ENCODE results near the gene PFDN2. TPM values are rescaled to one million over a fixed set of nuclear protein-coding genes. Genes with fewer than 3 reads are reported as not detected.
"Not testable (repeated sequence)": the region's sequence is repeated elsewhere in the genome, so short reads cannot be mapped to it uniquely, and the experiment has no call there.

Gene PFDN2
- total and polyA plus RNA-seq, 2 experiments from 2014 or later, result 47.6 to 93.2 TPM

DNA sequence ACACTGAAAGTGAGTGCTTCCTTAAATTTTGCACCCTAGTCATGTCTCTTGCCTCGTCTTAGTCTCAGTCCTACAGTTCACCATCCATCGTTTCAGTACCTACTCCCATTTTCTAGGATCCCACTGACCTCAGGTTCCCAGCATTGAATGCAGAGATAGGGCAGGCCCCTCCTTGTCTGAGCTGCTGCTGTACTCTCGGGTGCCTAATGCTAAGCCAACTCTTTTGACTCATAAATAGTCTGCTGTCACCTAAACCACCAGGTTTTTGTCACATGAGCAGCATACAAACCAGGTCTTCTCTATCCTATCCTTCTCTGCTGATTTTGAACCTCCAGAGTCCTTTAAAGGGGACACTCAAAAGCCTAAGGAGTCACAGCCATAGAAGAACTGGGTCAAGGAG is 51.1 kb downstream of the PFDN2 start:
- TF ChIP-seq EZH2phosphoT487 (IDR thresholded peaks at IDR 0.05; ENCODE audit: low read depth, severe bottlenecking, unreplicated experiment) (no peak), EZH2 (IDR thresholded peaks at IDR 0.05; ENCODE audit: borderline replicate concordance) (no peak), CTCF (IDR thresholded peaks at IDR 0.05; ENCODE audit: poor library complexity) (no peak)
- H3K79me2 ChIP-seq, result no peaks in the 10 kb centered on the region
- no peak overlapping the region for H2AFZ ChIP-seq
- H3K4me3 ChIP-seq, result no peak overlapping the region
- no peak overlapping the region for H3K4me2 ChIP-seq
- H3K27me3 ChIP-seq, result peaks cover 9% of the 10 kb centered on the region
- no peaks in the 10 kb centered on the region for H3K36me3 ChIP-seq (replicated peaks; ENCODE audit: insufficient read depth, low read depth)
- no peak overlapping the region for H3K27ac ChIP-seq
- no peak for DNase-seq (ENCODE audit: low spot score)
- H3K9me3 ChIP-seq (ENCODE audit: low read depth), result no peaks in the 10 kb centered on the region
- H3K9me2 ChIP-seq (replicated peaks; ENCODE audit: insufficient read depth), result no peaks in the 10 kb centered on the region
- no peaks in the 10 kb centered on the region for H4K20me1 ChIP-seq (ENCODE audit: insufficient read depth, poor library complexity, severe bottlenecking)
- no peaks in the 10 kb centered on the region for H3K4me1 ChIP-seq (ENCODE audit: insufficient read depth)
- 72% methylated on average over 3 of the region's 3 CpGs for WGBS (ENCODE audit: low lambda C conversion rate, missing lambda C conversion rate)

GRCh38 chr1:161065681-161066080 is 52.2 kb downstream of the PFDN2 start:
- not testable (repeated sequence) for DNase-seq (ENCODE audit: low spot score); H3K4me3 ChIP-seq; H3K4me2 ChIP-seq; H3K27ac ChIP-seq; H3K9me3 ChIP-seq (ENCODE audit: low read depth); H4K20me1 ChIP-seq (ENCODE audit: insufficient read depth, poor library complexity, severe bottlenecking); H3K4me1 ChIP-seq (ENCODE audit: insufficient read depth); H3K36me3 ChIP-seq (replicated peaks; ENCODE audit: insufficient read depth, low read depth); H3K27me3 ChIP-seq; H3K9me2 ChIP-seq (replicated peaks; ENCODE audit: insufficient read depth); H3K79me2 ChIP-seq; H2AFZ ChIP-seq
- 95% methylated on average over 7 of the region's 7 CpGs for WGBS (ENCODE audit: low lambda C conversion rate, missing lambda C conversion rate)

DNA sequence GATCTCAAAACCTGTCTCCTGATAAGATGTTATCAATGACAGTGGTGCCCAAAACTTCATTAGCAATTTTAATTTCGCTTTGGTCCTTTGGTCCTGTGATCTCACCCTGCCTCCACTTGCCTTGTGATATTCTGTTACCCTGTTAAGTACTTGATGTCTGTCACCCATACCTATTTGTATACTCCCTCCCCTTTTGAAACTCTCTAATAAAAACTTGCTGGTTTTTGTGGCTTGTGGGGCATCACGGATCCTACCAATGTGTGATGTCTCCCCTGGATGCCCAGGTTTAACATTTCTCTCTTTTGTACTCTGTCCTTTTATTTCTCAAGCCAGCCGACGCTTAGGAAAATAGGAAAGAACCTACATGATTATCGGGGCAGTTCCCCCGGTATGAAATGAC is 53.9 kb downstream of the PFDN2 start:
- H3K4me2 ChIP-seq; H3K36me3 ChIP-seq (replicated peaks; ENCODE audit: insufficient read depth, low read depth); H3K27me3 ChIP-seq; H3K9me2 ChIP-seq (replicated peaks; ENCODE audit: insufficient read depth); H3K4me3 ChIP-seq; DNase-seq (ENCODE audit: low spot score); H3K4me1 ChIP-seq (ENCODE audit: insufficient read depth); H3K27ac ChIP-seq; H4K20me1 ChIP-seq (ENCODE audit: insufficient read depth, poor library complexity, severe bottlenecking); H3K79me2 ChIP-seq; H3K9me3 ChIP-seq (ENCODE audit: low read depth); H2AFZ ChIP-seq: not testable (repeated sequence)
- WGBS (ENCODE audit: low lambda C conversion rate, missing lambda C conversion rate), result 52% methylated on average over 6 of the region's 6 CpGs

GRCh38 chr1:161061419-161061818 is 56.4 kb downstream of the PFDN2 start:
- TF ChIP-seq EZH2 (IDR thresholded peaks at IDR 0.05; ENCODE audit: borderline replicate concordance) (no peak), CTCF (IDR thresholded peaks at IDR 0.05; ENCODE audit: poor library complexity) (no peak), EZH2phosphoT487 (IDR thresholded peaks at IDR 0.05; ENCODE audit: low read depth, severe bottlenecking, unreplicated experiment) (no peak)
- no peak overlapping the region for H2AFZ ChIP-seq
- H3K4me2 ChIP-seq, result no peak overlapping the region
- no peaks in the 10 kb centered on the region for H3K9me3 ChIP-seq (ENCODE audit: low read depth)
- peaks cover 9% of the 10 kb centered on the region for H3K27me3 ChIP-seq
- no peaks in the 10 kb centered on the region for H3K9me2 ChIP-seq (replicated peaks; ENCODE audit: insufficient read depth)
- no peak overlapping the region for H3K27ac ChIP-seq
- no peak overlapping the region for H3K4me3 ChIP-seq
- 96% methylated on average over 4 of the region's 4 CpGs for WGBS (ENCODE audit: low lambda C conversion rate, missing lambda C conversion rate)
- no peaks in the 10 kb centered on the region for H4K20me1 ChIP-seq (ENCODE audit: insufficient read depth, poor library complexity, severe bottlenecking)
- DNase-seq (ENCODE audit: low spot score), result no peak
- no peaks in the 10 kb centered on the region for H3K36me3 ChIP-seq (replicated peaks; ENCODE audit: insufficient read depth, low read depth)
- no peaks in the 10 kb centered on the region for H3K4me1 ChIP-seq (ENCODE audit: insufficient read depth)
- H3K79me2 ChIP-seq, result no peaks in the 10 kb centered on the region

DNA sequence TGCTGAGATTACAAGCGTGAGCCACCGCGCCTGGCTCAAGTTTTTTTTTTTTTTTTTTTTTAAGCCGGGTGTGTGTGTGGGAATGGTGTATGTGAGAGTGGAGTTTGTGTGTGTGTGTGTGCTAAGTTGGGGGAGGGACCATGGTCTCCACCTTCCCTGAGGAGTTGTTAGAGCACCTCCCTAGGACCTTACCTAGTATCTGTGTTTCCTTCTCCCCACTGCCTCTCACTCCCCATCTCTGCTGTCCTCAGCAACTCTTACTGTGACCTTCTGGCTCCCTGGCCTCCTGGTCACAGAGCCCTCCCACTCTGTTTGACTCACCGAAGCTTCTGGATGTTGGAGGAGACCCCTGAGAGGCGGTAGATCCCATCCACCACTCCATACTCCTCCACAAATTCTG is 58.5 kb downstream of the PFDN2 start:
- H3K9me2 ChIP-seq (replicated peaks; ENCODE audit: insufficient read depth), result no peaks in the 10 kb centered on the region
- H3K27ac ChIP-seq, result no peak overlapping the region
- H3K9me3 ChIP-seq (ENCODE audit: low read depth), result no peaks in the 10 kb centered on the region
- H4K20me1 ChIP-seq (ENCODE audit: insufficient read depth, poor library complexity, severe bottlenecking), result no peaks in the 10 kb centered on the region
- H3K79me2 ChIP-seq, result no peaks in the 10 kb centered on the region
- H3K27me3 ChIP-seq, result peaks cover 8% of the 10 kb centered on the region
- H3K4me1 ChIP-seq (ENCODE audit: insufficient read depth), result no peaks in the 10 kb centered on the region
- 87% methylated on average over 6 of the region's 6 CpGs for WGBS (ENCODE audit: low lambda C conversion rate, missing lambda C conversion rate)
- H2AFZ ChIP-seq, result no peak overlapping the region
- TF ChIP-seq EZH2 (IDR thresholded peaks at IDR 0.05; ENCODE audit: borderline replicate concordance) (no peak), CTCF (IDR thresholded peaks at IDR 0.05; ENCODE audit: poor library complexity) (no peak), EZH2phosphoT487 (IDR thresholded peaks at IDR 0.05; ENCODE audit: low read depth, severe bottlenecking, unreplicated experiment) (no peak)
- DNase-seq (ENCODE audit: low spot score), result no peak
- no peak overlapping the region for H3K4me2 ChIP-seq
- H3K4me3 ChIP-seq, result no peak overlapping the region
- H3K36me3 ChIP-seq (replicated peaks; ENCODE audit: insufficient read depth, low read depth), result no peaks in the 10 kb centered on the region
